Measurements from ENCODE around the gene ARFGAP2. TPM values are rescaled to one million over a fixed set of nuclear protein-coding genes. Genes with fewer than 3 reads are reported as not detected.
"Not testable (repeated sequence)": the region's sequence is repeated elsewhere in the genome, so short reads cannot be mapped to it uniquely, and the experiment has no call there.

Gene ARFGAP2
- total RNA-seq, 2 experiments from 2014 or later, result 82.0 to 85.7 TPM

- CTCF ChIA-PET, result interaction anchor here (0.7 kb wide), 1 partner anchor 692 kb away, joined by 3 read pairs; no protein-coding TSS in a partner anchor
Observed at GRCh38 chr11:47206577-47206976, 29.9 kb upstream of the ARFGAP2 start.

GRCh38 chr11:47204637-47204989 lies 27.9 kb upstream of the ARFGAP2 start:
- POLR2A ChIA-PET, result interaction anchor here (3.0 kb wide), 1 partner anchor 10 kb away, joined by 12 read pairs; the partner anchor contains the start of gene DDB2
- no peak overlapping the region for H3K4me3 Mint-ChIP-seq
- DNase-seq, result no peak
- H3K4me1 Mint-ChIP-seq, result peaks cover 4% of the 10 kb centered on the region
- no peaks in the 10 kb centered on the region for H3K36me3 Mint-ChIP-seq (ENCODE audit: low read depth)
- no peaks in the 10 kb centered on the region for H3K9me3 Mint-ChIP-seq
- peaks cover 7% of the 10 kb centered on the region for H3K27me3 Mint-ChIP-seq
- no peak overlapping the region for H3K27ac Mint-ChIP-seq
- CTCF ChIA-PET, result interaction anchor here (0.7 to 2.0 kb wide), 4 partner anchors 9 to 55 kb away, joined by 3 to 6 read pairs (median 4); no protein-coding TSS in a partner anchor

More at GRCh38 chr11:47206577-47206976, 29.9 kb upstream of the ARFGAP2 start:
- H3K9me3 Mint-ChIP-seq; H3K27me3 Mint-ChIP-seq; H3K36me3 Mint-ChIP-seq (ENCODE audit: low read depth); H3K27ac Mint-ChIP-seq; H3K4me3 Mint-ChIP-seq; DNase-seq: not testable (repeated sequence)
- POLR2A ChIA-PET, result interaction anchor here (0.9 to 3.0 kb wide), 2 partner anchors 8 to 27 kb away, joined by 3 to 12 read pairs; partner anchors contain the start of gene DDB2
- H3K4me1 Mint-ChIP-seq, result peaks cover 13% of the 10 kb centered on the region

- H3K4me1 Mint-ChIP-seq, result no peaks in the 10 kb centered on the region
- DNase-seq, result no peak
- H3K9me3 Mint-ChIP-seq, result no peaks in the 10 kb centered on the region
- ChIA-PET POLR2A (interaction anchor here (0.8 to 3.4 kb wide), 2 partner anchors 13 to 16 kb away, joined by 3 to 17 read pairs; partner anchors contain the start of genes DDB2 and PACSIN3), CTCF (no interaction called here)
- no peak overlapping the region for H3K4me3 Mint-ChIP-seq
- no peak overlapping the region for H3K27ac Mint-ChIP-seq
- no peaks in the 10 kb centered on the region for H3K36me3 Mint-ChIP-seq (ENCODE audit: low read depth)
- H3K27me3 Mint-ChIP-seq, result peaks cover 9% of the 10 kb centered on the region
Observed at GRCh38 chr11:47202576-47202975, 25.9 kb upstream of the ARFGAP2 start.

GRCh38 chr11:47201015-47201414 lies 24.3 kb upstream of the ARFGAP2 start:
- POLR2A ChIA-PET, result interaction anchor here (3.4 kb wide), 1 partner anchor 15 kb away, joined by 17 read pairs; the partner anchor contains the start of gene DDB2
- H3K4me1 Mint-ChIP-seq, result no peaks in the 10 kb centered on the region

GRCh38 chr11:47198161-47198560 lies 21.5 kb upstream of the ARFGAP2 start:
- H3K4me1 Mint-ChIP-seq, CTCF ChIA-PET: not testable (repeated sequence)

More at GRCh38 chr11:47201015-47201414, 24.3 kb upstream of the ARFGAP2 start:
- H3K27me3 Mint-ChIP-seq, result peaks cover 7% of the 10 kb centered on the region
- no peak overlapping the region for H3K4me3 Mint-ChIP-seq
- no peaks in the 10 kb centered on the region for H3K36me3 Mint-ChIP-seq (ENCODE audit: low read depth)
- CTCF ChIA-PET, result no interaction called here
- H3K9me3 Mint-ChIP-seq, result no peaks in the 10 kb centered on the region
- H3K27ac Mint-ChIP-seq, result no peak overlapping the region
- no peak for DNase-seq

GRCh38 chr11:47192111-47192510 lies 15.4 kb upstream of the ARFGAP2 start:
- H3K9me3 Mint-ChIP-seq, result no peaks in the 10 kb centered on the region
- H3K4me3 Mint-ChIP-seq, result no peak overlapping the region
- ChIA-PET POLR2A (no interaction called here), CTCF (interaction anchor here (0.9 to 1.2 kb wide), 2 partner anchors 11 to 14 kb away, joined by 3 read pairs; no protein-coding TSS in a partner anchor)
- no peak overlapping the region for H3K27ac Mint-ChIP-seq
- peaks cover 4% of the 10 kb centered on the region for H3K4me1 Mint-ChIP-seq
- no peak for DNase-seq
- H3K27me3 Mint-ChIP-seq, result peaks cover 31% of the 10 kb centered on the region
- H3K36me3 Mint-ChIP-seq (ENCODE audit: low read depth), result no peaks in the 10 kb centered on the region

More at GRCh38 chr11:47198161-47198560, 21.5 kb upstream of the ARFGAP2 start:
- POLR2A ChIA-PET; DNase-seq; H3K4me3 Mint-ChIP-seq; H3K9me3 Mint-ChIP-seq; H3K27ac Mint-ChIP-seq; H3K36me3 Mint-ChIP-seq (ENCODE audit: low read depth): not testable (repeated sequence)
- H3K27me3 Mint-ChIP-seq, result peaks cover 11% of the 10 kb centered on the region

GRCh38 chr11:47191137-47191536 lies 14.5 kb upstream of the ARFGAP2 start:
- CTCF ChIA-PET, result interaction anchor here (0.6 to 1.2 kb wide), 2 partner anchors 13 to 131 kb away, joined by 3 to 5 read pairs; no protein-coding TSS in a partner anchor
- POLR2A ChIA-PET; H3K27ac Mint-ChIP-seq; DNase-seq; H3K4me3 Mint-ChIP-seq; H3K9me3 Mint-ChIP-seq; H3K36me3 Mint-ChIP-seq (ENCODE audit: low read depth): not testable (repeated sequence)
- Mint-ChIP-seq H3K4me1 (peaks cover 10% of the 10 kb centered on the region), H3K27me3 (peaks cover 38% of the 10 kb centered on the region)

GRCh38 chr11:47189100-47189834 lies 12.6 kb upstream of the ARFGAP2 start:
- Mint-ChIP-seq H3K36me3 (ENCODE audit: low read depth) (no peaks in the 10 kb centered on the region), H3K9me3 (no peaks in the 10 kb centered on the region), H3K4me1 (peaks cover 12% of the 10 kb centered on the region), H3K4me3 (no peak overlapping the region), H3K27me3 (peaks cover 39% of the 10 kb centered on the region), H3K27ac (no peak overlapping the region)
- ChIA-PET POLR2A (interaction anchor here (1.1 to 4.6 kb wide), 3 partner anchors 12 to 26 kb away, joined by 8 to 43 read pairs (median 25); partner anchors contain the start of genes ARFGAP2 and DDB2), CTCF (no interaction called here)
- DNase-seq, result no peak

GRCh38 chr11:47188259-47188658 lies 11.6 kb upstream of the ARFGAP2 start:
- Mint-ChIP-seq H3K27ac (no peak overlapping the region), H3K27me3 (peaks cover 41% of the 10 kb centered on the region), H3K36me3 (ENCODE audit: low read depth) (no peaks in the 10 kb centered on the region), H3K4me3 (no peak overlapping the region), H3K9me3 (no peaks in the 10 kb centered on the region), H3K4me1 (peaks cover 12% of the 10 kb centered on the region)
- POLR2A ChIA-PET, result interaction anchor here (1.0 to 4.6 kb wide), 4 partner anchors 11 to 83 kb away, joined by 3 to 43 read pairs (median 14); partner anchors contain the start of genes ARFGAP2 and DDB2
- DNase-seq, result no peak
- CTCF ChIA-PET, result interaction anchor here (0.7 to 2.4 kb wide), 4 partner anchors 9 to 71 kb away, joined by 3 to 15 read pairs (median 12); partner anchors contain the start of genes ARFGAP2 and DDB2

GRCh38 chr11:47187723-47188122 lies 11.0 kb upstream of the ARFGAP2 start:
- ChIA-PET POLR2A (interaction anchor here (0.7 to 4.6 kb wide), 8 partner anchors 10 to 325 kb away, joined by 3 to 43 read pairs (median 4); partner anchors contain the start of genes ACP2, ARFGAP2 and DDB2), CTCF (interaction anchor here (0.7 to 2.4 kb wide), 4 partner anchors 8 to 72 kb away, joined by 3 to 15 read pairs (median 12); partner anchors contain the start of genes ARFGAP2 and DDB2)
- Mint-ChIP-seq H3K27ac (no peak overlapping the region), H3K36me3 (ENCODE audit: low read depth) (no peaks in the 10 kb centered on the region), H3K9me3 (no peaks in the 10 kb centered on the region), H3K27me3 (peaks cover 40% of the 10 kb centered on the region), H3K4me1 (peaks cover 12% of the 10 kb centered on the region), H3K4me3 (no peak overlapping the region)
- DNase-seq, result no peak

- DNase-seq, result peak; percentile 49
- peaks cover 40% of the 10 kb centered on the region for H3K27me3 Mint-ChIP-seq
- H3K9me3 Mint-ChIP-seq, result no peaks in the 10 kb centered on the region
- peak overlapping the region; percentile 60 for H3K4me3 Mint-ChIP-seq
- no peak overlapping the region for H3K27ac Mint-ChIP-seq
- H3K4me1 Mint-ChIP-seq, result peaks cover 12% of the 10 kb centered on the region
- CTCF ChIA-PET, result interaction anchor here (1.4 to 2.4 kb wide), 4 partner anchors 7 to 72 kb away, joined by 7 to 15 read pairs (median 12); partner anchors contain the start of genes ARFGAP2 and DDB2
- POLR2A ChIA-PET, result interaction anchor here (0.6 to 4.6 kb wide), 10 partner anchors 9 to 380 kb away, joined by 3 to 43 read pairs (median 4); partner anchors contain the start of genes ACP2, ARFGAP2 and DDB2
- no peaks in the 10 kb centered on the region for H3K36me3 Mint-ChIP-seq (ENCODE audit: low read depth)
Observed at GRCh38 chr11:47186700-47187695, 10.3 kb upstream of the ARFGAP2 start.
